Upper lobe of right lung (tissue), 1 donor: ENCODE data around the gene FRY. TPM values are rescaled to one million over a fixed set of nuclear protein-coding genes. Genes with fewer than 3 reads are reported as not detected.

ENCODE experiments used
- ATAC-seq: fragments of 200-7000 bp; cut with Tn5 transposase; one replicate; pipeline ENCODE4 v1.9.1; 2020; ENCODE audit warnings: mild to moderate bottlenecking, moderate library complexity
- DNase-seq: peaks from one replicate; pipeline ENCODE4 v3.0.0-alpha.2; 2020
- H3K27ac ChIP-seq: fragments of 200-600 bp; one replicate; pipeline ENCODE4 v1.8.0; 2022
- H3K27me3 ChIP-seq: fragments of 200-600 bp; one replicate; pipeline ENCODE4 v1.8.0; 2022; ENCODE audit warnings: mild to moderate bottlenecking
- H3K36me3 ChIP-seq: fragments of 200-600 bp; one replicate; pipeline ENCODE4 v1.8.0; 2022
- H3K4me1 ChIP-seq: fragments of 200-600 bp; one replicate; pipeline ENCODE4 v1.8.0; 2022
- H3K4me3 ChIP-seq: fragments of 200-600 bp; one replicate; pipeline ENCODE4 v1.8.0; 2022; ENCODE audit warnings: mild to moderate bottlenecking
- H3K9me3 ChIP-seq: fragments of 200-600 bp; one replicate; pipeline ENCODE4 v1.8.0; 2022
- CTCF ChIP-seq: fragments of 200-600 bp; IDR thresholded peaks from one replicate; pipeline ENCODE4 v1.8.0; 2022; ENCODE audit warnings: antibody characterized with exemption
- intact Hi-C: fragments of 100-400 bp; cut with DNase I; formaldehyde crosslinking; loops from one replicate; pipeline ENCODE4 v1.11.0; 2022
- total RNA-seq: library from RNA; stranded (reverse); fragmentation: NEBNext Ultra II Directional; extraction: Animal tissue kit (Norgen Biotek cat#: 25700); gene quantifications from one replicate; pipeline ENCODE4 v1.2.1, GENCODE V29; 2021
- donor health status: DM: no; HTN: yes; CAD: no; lungs with severe emphysema.

Gene FRY
- total RNA-seq, 1 donor from 2014 or later, result 76.6 TPM

- Histone ChIP-seq H3K4me1 (no peaks in the 10 kb centered on the region), H3K27me3 (no peaks in the 10 kb centered on the region), H3K36me3 (no peaks in the 10 kb centered on the region), H3K27ac (no peak overlapping the region), H3K4me3 (no peak overlapping the region), H3K9me3 (no peaks in the 10 kb centered on the region)
- intact Hi-C loops, result no loop called here
- ATAC-seq (peak; percentile 39), DNase-seq (no peak)
- no peak for TF ChIP-seq CTCF
These were observed 93.7 kb downstream of the FRY start for GRCh38 chr13:32125221-32125689.

- H3K27ac ChIP-seq, result no peak overlapping the region
- TF ChIP-seq CTCF, result no peak
- H3K36me3 ChIP-seq, result no peaks in the 10 kb centered on the region
- no peak overlapping the region for H3K4me3 ChIP-seq
- ATAC-seq, result peak; percentile 20
- no peaks in the 10 kb centered on the region for H3K9me3 ChIP-seq
- no peak for DNase-seq
- intact Hi-C loops, result no loop called here
- no peaks in the 10 kb centered on the region for H3K27me3 ChIP-seq
- no peaks in the 10 kb centered on the region for H3K4me1 ChIP-seq
These were observed 94.2 kb downstream of the FRY start for GRCh38 chr13:32125751-32126150.

GRCh38 chr13:32126278-32126677 is 94.7 kb downstream of the FRY start:
- intact Hi-C loops, result no loop called here
- no peak overlapping the region for H3K27ac ChIP-seq

GRCh38 chr13:32126756-32127155 is 95.2 kb downstream of the FRY start:
- Histone ChIP-seq H3K27me3 (no peaks in the 10 kb centered on the region), H3K27ac (no peak overlapping the region), H3K9me3 (no peaks in the 10 kb centered on the region), H3K4me1 (no peaks in the 10 kb centered on the region), H3K36me3 (no peaks in the 10 kb centered on the region), H3K4me3 (no peak overlapping the region)
- DNase-seq (no peak), ATAC-seq (no peak)
- no peak for TF ChIP-seq CTCF
- intact Hi-C loops, result no loop called here

More at GRCh38 chr13:32126278-32126677, 94.7 kb downstream of the FRY start:
- no peaks in the 10 kb centered on the region for H3K27me3 ChIP-seq
- no peaks in the 10 kb centered on the region for H3K4me1 ChIP-seq
- no peak for TF ChIP-seq CTCF
- no peaks in the 10 kb centered on the region for H3K36me3 ChIP-seq
- no peak for ATAC-seq
- no peak for DNase-seq
- H3K9me3 ChIP-seq, result no peaks in the 10 kb centered on the region
- no peak overlapping the region for H3K4me3 ChIP-seq

GRCh38 chr13:32127691-32128090 is 96.1 kb downstream of the FRY start:
- ATAC-seq (no peak), DNase-seq (no peak)
- Histone ChIP-seq H3K9me3 (no peaks in the 10 kb centered on the region), H3K27me3 (no peaks in the 10 kb centered on the region), H3K4me3 (no peak overlapping the region), H3K36me3 (no peaks in the 10 kb centered on the region), H3K4me1 (no peaks in the 10 kb centered on the region), H3K27ac (no peak overlapping the region)
- intact Hi-C loops, result no loop called here
- no peak for TF ChIP-seq CTCF
